ENCODE data around the gene MRPL53.
"Not testable (repeated sequence)": the region's sequence is repeated elsewhere in the genome, so short reads cannot be mapped to it uniquely, and the experiment has no call there.

The MRPL53 gene

GRCh38 chr2:74502720-74503505, 30.4 kb upstream of the MRPL53 start:
- ATAC-seq: peak; percentile 37
- peak; percentile 64 for DNase-seq

GRCh38 chr2:74502147-74502719, 29.8 kb upstream of the MRPL53 start:
- no peak for DNase-seq
- ATAC-seq: no peak

GRCh38 chr2:74501335-74502071, 29.0 kb upstream of the MRPL53 start:
- ATAC-seq: no peak

GRCh38 chr2:74500578-74500946, 28.1 kb upstream of the MRPL53 start:
- no peak for DNase-seq
- ATAC-seq: no peak

More at GRCh38 chr2:74501335-74502071, 29.0 kb upstream of the MRPL53 start:
- no peak for DNase-seq

- ATAC-seq (no peak), DNase-seq (no peak)
These were observed 27.6 kb upstream of the MRPL53 start for GRCh38 chr2:74499940-74500577.

- DNase-seq (peak; percentile 54), ATAC-seq (peak; percentile 38)
These were observed 26.9 kb upstream of the MRPL53 start, which contains the start of gene LBX2 for GRCh38 chr2:74499267-74499939. Gene LBX2, minus strand, starts transcription at chr2:74499603. Its CDS starts 66 bp downstream, at chr2:74499537.

GRCh38 chr2:74498500-74499266, 26.2 kb upstream of the MRPL53 start:
- ATAC-seq: peak; percentile 66
- peak; percentile 46 for DNase-seq

GRCh38 chr2:74497777-74498499, 25.5 kb upstream of the MRPL53 start:
- peak; percentile 39 for DNase-seq

GRCh38 chr2:74496997-74497776, 24.7 kb upstream of the MRPL53 start:
- no peak for DNase-seq
- no peak for ATAC-seq

More at GRCh38 chr2:74497777-74498499, 25.5 kb upstream of the MRPL53 start:
- no peak for ATAC-seq

GRCh38 chr2:74495440-74495839, 23.0 kb upstream of the MRPL53 start:
- no peak for DNase-seq
- ATAC-seq: no peak

- ATAC-seq: no peak
- no peak for DNase-seq
These were observed 21.1 kb upstream of the MRPL53 start for GRCh38 chr2:74493546-74493945.

GRCh38 chr2:74491648-74492544, 19.4 kb upstream of the MRPL53 start:
- DNase-seq (no peak), ATAC-seq (no peak)

- no peak for ATAC-seq
These were observed 17.4 kb upstream of the MRPL53 start for GRCh38 chr2:74489906-74490305.

GRCh38 chr2:74488643-74489481, 16.4 kb upstream of the MRPL53 start:
- no peak for DNase-seq
- ATAC-seq: no peak

More at GRCh38 chr2:74489906-74490305, 17.4 kb upstream of the MRPL53 start:
- DNase-seq: no peak

- ATAC-seq (no peak), DNase-seq (no peak)
These were observed 13.7 kb upstream of the MRPL53 start for GRCh38 chr2:74486141-74486540.

GRCh38 chr2:74483675-74484164, 11.2 kb upstream of the MRPL53 start:
- DNase-seq, ATAC-seq: not testable (repeated sequence)
